ENCODE data around the gene IARS1.

IARS1 gene

DNA sequence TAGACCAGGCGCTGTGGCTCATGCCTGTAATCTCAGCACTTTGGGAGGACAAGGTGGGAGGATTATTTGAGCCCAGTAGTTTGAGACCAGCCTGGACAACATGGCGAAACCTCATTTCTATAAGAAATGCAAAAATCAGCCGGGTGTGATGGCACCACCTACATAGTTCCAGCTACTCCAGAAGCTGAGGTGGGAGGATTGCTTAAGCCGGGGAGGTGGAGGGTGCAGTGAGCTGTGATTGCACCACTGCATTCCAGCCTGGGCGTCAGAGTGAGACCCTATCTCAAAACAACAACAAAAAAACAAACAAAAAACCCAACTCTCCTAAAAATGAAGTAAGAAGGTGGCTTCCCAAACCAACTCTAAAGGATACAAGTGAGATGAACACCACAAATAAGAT, 23.0 kb downstream of the IARS1 start:
- no peaks in the 10 kb centered on the region for H4K20me1 ChIP-seq (ENCODE audit: insufficient read depth)
- no peaks in the 10 kb centered on the region for H3K27me3 ChIP-seq (ENCODE audit: insufficient read depth, low read depth)
- H3K36me3 ChIP-seq (ENCODE audit: insufficient read depth): peaks cover 57% of the 10 kb centered on the region
- H3K4me1 ChIP-seq (ENCODE audit: low read depth, poor library complexity, severe bottlenecking): no peaks in the 10 kb centered on the region
- H2AFZ ChIP-seq (ENCODE audit: low read depth): no peak overlapping the region
- no peak overlapping the region for H3K4me3 ChIP-seq (IDR thresholded peaks at IDR 0.05; ENCODE audit: insufficient read depth, low read depth, low read length)
- H3K9ac ChIP-seq: no peak overlapping the region
- no peaks in the 10 kb centered on the region for H3K79me2 ChIP-seq (ENCODE audit: insufficient read depth, low read depth)
- TF ChIP-seq, protein P1, sequence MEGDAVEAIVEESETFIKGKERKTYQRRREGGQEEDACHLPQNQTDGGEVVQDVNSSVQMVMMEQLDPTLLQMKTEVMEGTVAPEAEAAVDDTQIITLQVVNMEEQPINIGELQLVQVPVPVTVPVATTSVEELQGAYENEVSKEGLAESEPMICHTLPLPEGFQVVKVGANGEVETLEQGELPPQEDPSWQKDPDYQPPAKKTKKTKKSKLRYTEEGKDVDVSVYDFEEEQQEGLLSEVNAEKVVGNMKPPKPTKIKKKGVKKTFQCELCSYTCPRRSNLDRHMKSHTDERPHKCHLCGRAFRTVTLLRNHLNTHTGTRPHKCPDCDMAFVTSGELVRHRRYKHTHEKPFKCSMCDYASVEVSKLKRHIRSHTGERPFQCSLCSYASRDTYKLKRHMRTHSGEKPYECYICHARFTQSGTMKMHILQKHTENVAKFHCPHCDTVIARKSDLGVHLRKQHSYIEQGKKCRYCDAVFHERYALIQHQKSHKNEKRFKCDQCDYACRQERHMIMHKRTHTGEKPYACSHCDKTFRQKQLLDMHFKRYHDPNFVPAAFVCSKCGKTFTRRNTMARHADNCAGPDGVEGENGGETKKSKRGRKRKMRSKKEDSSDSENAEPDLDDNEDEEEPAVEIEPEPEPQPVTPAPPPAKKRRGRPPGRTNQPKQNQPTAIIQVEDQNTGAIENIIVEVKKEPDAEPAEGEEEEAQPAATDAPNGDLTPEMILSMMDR (conservative IDR thresholded peaks at IDR 0.05; ENCODE audit: low read depth, low read length): no peak
- no peak overlapping the region for H3K4me2 ChIP-seq
- H3K27ac ChIP-seq: no peak overlapping the region

DNA sequence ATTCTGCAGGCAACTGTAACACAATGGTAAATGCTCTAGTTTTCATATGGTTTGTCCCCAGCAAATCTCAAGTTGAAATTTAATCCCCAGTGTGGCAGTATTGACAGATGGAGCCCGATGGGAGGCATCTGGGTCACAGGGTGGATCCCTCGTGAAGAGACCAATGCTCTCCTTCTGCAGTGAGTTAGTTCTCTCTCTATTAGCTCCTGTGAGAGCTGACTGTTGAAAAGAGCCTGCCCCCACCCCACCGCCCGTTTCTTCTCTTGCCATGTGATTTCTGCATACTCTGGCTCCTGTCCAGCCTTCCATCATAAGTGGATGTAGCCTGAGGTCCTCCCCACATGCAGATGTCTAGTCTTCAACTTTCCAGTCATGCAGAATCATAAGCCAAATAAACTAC, 27.0 kb downstream of the IARS1 start:
- TF ChIP-seq, protein P1 (conservative IDR thresholded peaks at IDR 0.05; ENCODE audit: low read depth, low read length): no peak
- H3K9ac ChIP-seq: no peak overlapping the region
- no peaks in the 10 kb centered on the region for H3K4me1 ChIP-seq (ENCODE audit: low read depth, poor library complexity, severe bottlenecking)
- H4K20me1 ChIP-seq (ENCODE audit: insufficient read depth): no peaks in the 10 kb centered on the region
- no peak overlapping the region for H3K27ac ChIP-seq
- no peak overlapping the region for H2AFZ ChIP-seq (ENCODE audit: low read depth)
- no peaks in the 10 kb centered on the region for H3K27me3 ChIP-seq (ENCODE audit: insufficient read depth, low read depth)
- H3K4me3 ChIP-seq (IDR thresholded peaks at IDR 0.05; ENCODE audit: insufficient read depth, low read depth, low read length): no peak overlapping the region
- peaks cover 53% of the 10 kb centered on the region; the same call in 1 of the 2 replicates for H3K36me3 ChIP-seq (ENCODE audit: insufficient read depth)
- H3K4me2 ChIP-seq: no peak overlapping the region
- no peaks in the 10 kb centered on the region for H3K79me2 ChIP-seq (ENCODE audit: insufficient read depth, low read depth)

- Histone ChIP-seq H3K9ac (no peak overlapping the region), H3K4me2 (no peak overlapping the region), H3K79me2 (ENCODE audit: insufficient read depth, low read depth) (no peaks in the 10 kb centered on the region), H3K4me1 (ENCODE audit: low read depth, poor library complexity, severe bottlenecking) (no peaks in the 10 kb centered on the region), H3K27ac (no peak overlapping the region), H3K27me3 (ENCODE audit: insufficient read depth, low read depth) (no peaks in the 10 kb centered on the region), H3K36me3 (ENCODE audit: insufficient read depth) (peaks cover 46% of the 10 kb centered on the region; the same call in 1 of the 2 replicates), H3K4me3 (IDR thresholded peaks at IDR 0.05; ENCODE audit: insufficient read depth, low read depth, low read length) (no peak overlapping the region), H4K20me1 (ENCODE audit: insufficient read depth) (no peaks in the 10 kb centered on the region), H2AFZ (ENCODE audit: low read depth) (no peak overlapping the region)
- TF ChIP-seq, protein P1 (conservative IDR thresholded peaks at IDR 0.05; ENCODE audit: low read depth, low read length): no peak
Observed at GRCh38 chr9:92265154-92265553, 28.3 kb downstream of the IARS1 start.

- no peak overlapping the region for H3K4me3 ChIP-seq (IDR thresholded peaks at IDR 0.05; ENCODE audit: insufficient read depth, low read depth, low read length)
- no peaks in the 10 kb centered on the region for H3K79me2 ChIP-seq (ENCODE audit: insufficient read depth, low read depth)
- H3K36me3 ChIP-seq (ENCODE audit: insufficient read depth): peaks cover 47% of the 10 kb centered on the region; the same call in 1 of the 2 replicates
- H3K4me1 ChIP-seq (ENCODE audit: low read depth, poor library complexity, severe bottlenecking): no peaks in the 10 kb centered on the region
- TF ChIP-seq, protein P1 (conservative IDR thresholded peaks at IDR 0.05; ENCODE audit: low read depth, low read length): no peak
- no peaks in the 10 kb centered on the region for H3K27me3 ChIP-seq (ENCODE audit: insufficient read depth, low read depth)
- H3K27ac ChIP-seq: no peak overlapping the region
- H3K9ac ChIP-seq: no peak overlapping the region
- H4K20me1 ChIP-seq (ENCODE audit: insufficient read depth): no peaks in the 10 kb centered on the region
- H2AFZ ChIP-seq (ENCODE audit: low read depth): no peak overlapping the region
- H3K4me2 ChIP-seq: no peak overlapping the region
Observed at GRCh38 chr9:92263131-92263530, 30.4 kb downstream of the IARS1 start.

Measured in KMS-11 (cell line).